MG63 (cell line): Measurements from ENCODE around the gene SPRYD7. TPM values are rescaled to one million over a fixed set of nuclear protein-coding genes. Genes with fewer than 3 reads are reported as not detected.
"Not testable (repeated sequence)": the region's sequence is repeated elsewhere in the genome, so short reads cannot be mapped to it uniquely, and the experiment has no call there.

Source experiments
- DNase-seq: peaks from one replicate; pipeline ENCODE4 v3.0.0-alpha.2; 2020
- H3K27me3 ChIP-seq: fragments of 250-450 bp; sonication (Bioruptor Pico); 2 replicates; pipeline ENCODE4 v1.5.1; 2020; ENCODE audit warnings: mild to moderate bottlenecking, moderate library complexity
- H3K36me3 ChIP-seq: fragments of 250-450 bp; sonication (Bioruptor Pico); 2 replicates; pipeline ENCODE4 v1.5.1; 2020; ENCODE audit warnings: mild to moderate bottlenecking, moderate library complexity
- H3K4me3 ChIP-seq: fragments of 250-450 bp; sonication (Bioruptor Pico); 2 replicates; pipeline ENCODE4 v1.5.1; 2020; ENCODE audit warnings: mild to moderate bottlenecking, moderate library complexity
- H3K9me3 ChIP-seq: fragments of 250-450 bp; sonication (Bioruptor Pico); 2 replicates; pipeline ENCODE4 v1.5.1; 2020; ENCODE audit warnings: mild to moderate bottlenecking, moderate library complexity
- total RNA-seq: library from RNA; depleted of rRNA; stranded (reverse); fragments of >200 nt; shearing (Covaris generic); gene quantifications from 2 replicates; pipeline ENCODE4 v1.2.3, GENCODE V29; 2014; ENCODE audit warnings: low replicate concordance; rRNA removed

The SPRYD7 gene, protein sequence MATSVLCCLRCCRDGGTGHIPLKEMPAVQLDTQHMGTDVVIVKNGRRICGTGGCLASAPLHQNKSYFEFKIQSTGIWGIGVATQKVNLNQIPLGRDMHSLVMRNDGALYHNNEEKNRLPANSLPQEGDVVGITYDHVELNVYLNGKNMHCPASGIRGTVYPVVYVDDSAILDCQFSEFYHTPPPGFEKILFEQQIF
- total RNA-seq: 14.8 and 28.1 TPM in 2 replicates

DNA sequence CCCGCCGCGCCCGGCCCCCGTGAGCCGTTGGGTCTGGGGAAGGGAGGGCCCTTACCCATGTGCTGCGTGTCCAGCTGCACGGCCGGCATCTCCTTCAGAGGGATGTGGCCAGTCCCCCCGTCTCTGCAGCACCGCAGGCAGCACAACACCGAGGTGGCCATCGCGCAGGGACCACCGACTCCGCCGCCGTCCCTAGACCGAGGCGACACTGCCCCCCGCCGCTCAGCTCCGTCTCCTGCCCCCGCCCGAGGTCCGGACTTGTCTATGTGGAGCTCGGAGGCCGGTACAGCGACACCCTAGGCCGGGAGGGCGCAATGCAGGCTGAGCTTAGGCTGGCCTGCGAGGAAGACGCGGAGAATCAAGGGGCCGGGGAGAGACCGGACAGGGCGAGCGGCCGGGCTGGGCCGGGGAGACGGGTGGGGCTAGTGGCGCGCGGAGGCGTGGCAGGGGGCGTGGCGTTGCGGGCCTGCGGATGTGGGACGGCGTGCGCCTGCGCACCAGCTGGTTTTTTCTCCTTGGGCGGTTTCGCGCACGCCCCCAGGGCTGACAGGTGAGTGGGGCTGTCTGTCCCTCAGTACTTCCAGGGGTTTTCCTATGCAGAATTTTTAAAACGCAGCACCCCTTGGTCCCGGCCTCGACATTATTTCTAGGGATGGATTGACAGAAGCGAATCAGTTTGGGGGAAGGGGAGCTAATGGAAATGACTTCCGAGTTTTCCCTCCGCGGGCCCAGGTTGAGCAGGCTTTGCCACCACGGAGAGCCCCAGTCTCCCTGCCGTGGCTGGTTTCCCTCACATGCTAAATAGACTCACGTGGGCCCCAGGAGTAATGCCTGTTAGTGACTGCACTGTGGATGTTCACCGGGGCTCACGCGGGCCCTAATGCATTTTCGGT, at the start of gene SPRYD7:
SPRYD7 (minus strand) TSS at position 266 of the 893 bp plus-strand sequence; CDS start at position 161, 105 bp downstream.
- Histone ChIP-seq H3K9me3 (no peaks in the 10 kb centered on the region), H3K36me3 (peaks cover 9% of the 10 kb centered on the region), H3K27me3 (no peaks in the 10 kb centered on the region), H3K4me3 (peak within 1 kb of the TSS; percentile 99)
- peak; percentile 97 for DNase-seq

DNA sequence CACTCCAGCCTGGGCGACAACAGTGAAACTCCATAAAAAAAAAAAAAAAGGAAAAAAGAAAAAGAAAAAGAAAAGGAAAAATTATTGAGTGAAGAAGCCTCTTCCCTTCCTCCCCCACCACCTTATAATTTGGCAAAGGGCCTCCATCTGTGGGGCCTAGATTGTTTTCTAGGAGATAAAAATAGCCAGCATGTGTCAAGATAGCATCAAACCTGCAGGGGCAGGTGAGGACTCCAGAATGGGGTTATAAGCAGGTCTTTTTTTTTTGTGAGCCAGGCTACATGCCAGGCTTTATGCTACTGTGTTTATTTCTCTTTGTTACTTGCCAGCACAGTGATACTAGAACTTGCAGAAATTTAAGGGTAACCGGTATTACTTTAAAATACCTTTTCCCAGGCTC, 49.0 kb upstream of the SPRYD7 start:
- DNase-seq: no peak
- H3K27me3 ChIP-seq: no peaks in the 10 kb centered on the region
- H3K9me3 ChIP-seq: no peaks in the 10 kb centered on the region
- H3K36me3 ChIP-seq: no peaks in the 10 kb centered on the region; the same call in 1 of the 2 replicates
- no peak overlapping the region for H3K4me3 ChIP-seq

DNA sequence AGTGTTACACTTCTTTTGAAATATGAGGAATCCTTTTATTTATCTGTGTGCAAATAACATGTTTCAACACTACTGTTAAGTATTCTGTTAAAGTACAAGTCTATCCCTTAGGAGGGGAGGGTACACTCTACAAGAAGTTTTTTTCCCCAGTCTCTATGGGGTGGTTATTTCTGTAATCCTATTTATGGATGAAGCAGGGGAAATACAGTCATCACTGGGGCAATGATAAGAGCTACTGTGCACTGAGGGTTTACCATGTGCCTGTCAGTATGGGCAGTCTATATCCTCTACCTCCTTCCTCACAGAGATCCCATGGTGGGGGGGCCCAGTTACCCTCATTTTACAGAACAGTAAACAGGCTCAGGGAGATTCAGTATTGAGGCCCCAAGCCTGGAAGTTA, 44.1 kb upstream of the SPRYD7 start:
- no peaks in the 10 kb centered on the region for H3K27me3 ChIP-seq
- no peak overlapping the region for H3K4me3 ChIP-seq
- no peak for DNase-seq
- no peaks in the 10 kb centered on the region for H3K36me3 ChIP-seq
- no peaks in the 10 kb centered on the region for H3K9me3 ChIP-seq

DNA sequence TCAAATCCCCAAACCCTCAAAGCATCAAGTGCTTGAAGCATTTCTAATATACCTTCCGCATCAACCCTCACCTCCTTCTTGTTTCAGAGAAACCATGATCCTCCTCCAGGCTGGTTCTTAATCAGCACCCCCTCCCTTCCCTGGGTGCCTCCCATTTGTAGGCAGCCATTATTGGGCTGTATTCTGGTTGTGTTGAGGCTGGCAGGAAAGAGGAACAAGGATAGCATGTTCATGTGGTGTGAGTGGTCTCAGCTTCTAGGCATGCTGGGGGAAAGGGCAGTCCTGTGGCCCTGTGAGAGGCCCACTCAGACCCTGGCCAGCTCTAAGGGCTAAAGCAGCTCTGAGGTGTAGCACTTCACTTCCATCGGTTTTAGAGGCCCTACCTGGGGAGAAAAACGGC, 41.9 kb upstream of the SPRYD7 start:
- H3K27me3 ChIP-seq: no peaks in the 10 kb centered on the region
- no peaks in the 10 kb centered on the region for H3K9me3 ChIP-seq
- H3K4me3 ChIP-seq: no peak overlapping the region
- no peak for DNase-seq
- H3K36me3 ChIP-seq: no peaks in the 10 kb centered on the region

DNA sequence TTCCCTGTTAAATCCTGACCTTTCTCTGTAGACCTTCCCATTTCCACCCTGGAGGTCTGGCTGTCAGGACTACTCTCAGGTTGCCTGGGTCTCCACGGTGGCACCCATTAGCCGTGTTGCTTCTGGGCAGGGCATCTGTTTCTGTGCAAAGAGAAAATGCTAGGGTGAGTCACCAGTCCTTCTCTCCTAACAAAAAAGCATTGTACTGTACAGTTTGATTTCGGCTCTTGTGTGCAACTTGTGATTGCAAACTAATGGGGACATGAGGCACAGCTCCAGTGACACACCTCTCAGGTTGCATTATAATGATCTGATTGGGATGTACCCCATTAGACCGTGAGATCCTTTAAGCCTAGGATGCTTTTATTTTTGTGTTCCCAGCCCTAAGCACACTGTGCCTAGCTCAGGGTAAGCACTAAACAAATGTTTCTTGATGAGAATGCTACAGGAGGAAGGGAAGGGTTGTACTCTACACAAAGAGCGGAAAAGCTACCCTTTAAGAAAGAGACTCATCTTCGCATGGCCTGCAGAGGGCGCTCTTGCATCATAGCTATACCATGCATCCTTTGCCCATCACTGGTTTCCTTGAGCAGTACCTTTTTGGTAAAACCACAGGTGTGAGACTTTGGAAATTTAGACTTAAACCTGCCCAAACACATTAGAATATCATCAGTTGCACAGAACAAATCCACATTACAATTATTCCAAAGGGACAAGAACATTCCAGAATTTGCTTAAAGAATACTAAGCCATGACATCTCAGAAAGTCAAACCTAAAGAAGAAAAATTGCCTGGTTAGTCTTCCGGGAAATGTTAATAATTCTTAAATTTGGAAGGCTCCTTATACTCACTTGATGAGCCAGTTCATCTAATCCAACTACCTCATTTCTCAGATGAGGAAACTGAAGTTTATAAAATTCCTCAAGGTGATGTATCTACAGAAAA, 40.4 kb upstream of the SPRYD7 start:
- no peak overlapping the region for H3K4me3 ChIP-seq
- no peaks in the 10 kb centered on the region for H3K36me3 ChIP-seq
- H3K9me3 ChIP-seq: no peaks in the 10 kb centered on the region
- peak; percentile 32 for DNase-seq
- no peaks in the 10 kb centered on the region for H3K27me3 ChIP-seq

DNA sequence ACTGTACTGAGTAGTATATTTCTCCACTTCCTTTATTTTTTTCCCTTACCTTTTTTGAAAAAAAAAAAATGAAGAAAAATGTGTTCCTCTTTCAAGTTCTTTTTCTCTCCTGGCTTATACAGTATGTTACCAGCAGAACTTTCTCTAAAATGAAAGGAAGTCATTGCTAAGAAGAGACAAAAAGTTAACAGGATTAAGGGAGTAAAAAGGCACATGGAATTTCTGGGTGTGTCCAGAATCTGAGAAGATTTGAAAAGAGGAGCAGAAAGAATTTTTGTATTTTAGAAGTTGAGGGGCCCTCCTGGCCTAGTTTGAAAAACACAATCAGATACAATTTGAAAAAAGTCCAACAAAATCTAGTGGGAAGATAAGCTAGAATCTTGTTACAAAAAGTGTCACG, 39.7 kb upstream of the SPRYD7 start:
- no peaks in the 10 kb centered on the region for H3K27me3 ChIP-seq
- no peaks in the 10 kb centered on the region for H3K36me3 ChIP-seq
- H3K4me3 ChIP-seq: no peak overlapping the region
- H3K9me3 ChIP-seq: no peaks in the 10 kb centered on the region
- no peak for DNase-seq

DNA sequence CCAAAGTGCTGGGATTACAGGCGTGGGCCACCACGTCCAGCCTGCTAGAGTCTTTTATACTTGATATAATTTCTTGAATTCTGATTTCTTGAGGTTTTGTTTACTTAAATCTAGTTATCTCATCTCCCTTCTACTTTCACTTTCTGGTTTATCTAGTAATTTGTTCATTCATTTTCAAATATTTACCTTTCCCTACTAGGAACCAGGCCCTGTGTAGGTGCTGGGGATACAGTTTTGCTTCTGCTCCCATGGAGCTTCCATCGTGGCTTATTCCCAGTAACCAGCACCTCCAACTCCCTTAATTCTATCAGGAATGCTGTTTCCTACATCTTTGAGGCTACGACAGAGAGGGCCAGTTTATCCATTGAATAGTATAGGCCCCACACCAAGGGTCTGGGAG, 36.6 kb upstream of the SPRYD7 start:
- H3K27me3 ChIP-seq: no peaks in the 10 kb centered on the region
- no peak for DNase-seq

DNA sequence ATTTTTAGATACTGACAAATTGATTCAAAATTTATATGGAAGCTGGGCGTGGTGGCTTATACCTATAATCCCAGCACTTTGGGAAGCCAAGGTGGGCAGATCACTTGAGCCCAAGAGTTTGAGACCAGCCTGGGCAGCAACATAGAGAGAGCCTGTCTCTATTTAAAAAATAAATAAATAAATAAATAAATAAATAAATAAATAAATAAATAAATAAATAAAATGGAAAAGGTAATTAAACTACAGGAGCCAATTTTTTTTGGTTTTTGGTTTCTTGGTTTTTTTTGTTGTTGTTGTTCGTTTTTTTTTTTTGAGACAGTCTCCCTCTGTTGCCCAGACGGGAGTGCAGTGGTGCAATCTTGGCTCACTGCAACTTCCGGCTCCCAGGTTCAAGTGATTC, 31.3 kb upstream of the SPRYD7 start:
- Histone ChIP-seq H3K4me3 (no peak overlapping the region), H3K9me3 (peaks cover 9% of the 10 kb centered on the region), H3K36me3 (peaks cover 3% of the 10 kb centered on the region; the same call in 1 of the 2 replicates), H3K27me3 (no peaks in the 10 kb centered on the region)
- DNase-seq: no peak

More for the DNA sequence above, 36.6 kb upstream of the SPRYD7 start:
- no peak overlapping the region for H3K4me3 ChIP-seq
- H3K9me3 ChIP-seq: no peaks in the 10 kb centered on the region
- no peaks in the 10 kb centered on the region for H3K36me3 ChIP-seq

DNA sequence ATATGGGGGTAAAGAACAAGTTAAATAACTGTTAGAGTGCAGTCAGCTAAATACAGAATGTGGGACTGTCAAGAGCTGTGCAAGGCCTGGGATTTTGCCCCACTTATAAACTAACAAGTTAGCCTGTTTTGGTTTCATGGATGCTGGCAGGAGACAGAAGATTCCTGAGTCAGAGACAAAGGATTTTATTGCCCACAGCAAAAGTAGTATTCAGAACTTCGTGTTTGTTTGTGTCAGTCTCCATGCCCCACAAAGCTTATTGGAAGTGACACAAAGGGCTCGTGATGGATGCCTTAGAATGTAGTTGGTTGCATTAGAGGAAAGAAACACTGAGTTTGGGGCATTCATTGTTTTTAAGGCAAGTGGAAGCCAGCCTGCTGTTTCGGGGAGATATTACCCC, 22.2 kb upstream of the SPRYD7 start:
- peaks cover 23% of the 10 kb centered on the region for H3K9me3 ChIP-seq
- no peak for DNase-seq
- H3K4me3 ChIP-seq: no peak overlapping the region
- H3K36me3 ChIP-seq: no peaks in the 10 kb centered on the region; the same call in none of the 2 replicates
- no peaks in the 10 kb centered on the region for H3K27me3 ChIP-seq

DNA sequence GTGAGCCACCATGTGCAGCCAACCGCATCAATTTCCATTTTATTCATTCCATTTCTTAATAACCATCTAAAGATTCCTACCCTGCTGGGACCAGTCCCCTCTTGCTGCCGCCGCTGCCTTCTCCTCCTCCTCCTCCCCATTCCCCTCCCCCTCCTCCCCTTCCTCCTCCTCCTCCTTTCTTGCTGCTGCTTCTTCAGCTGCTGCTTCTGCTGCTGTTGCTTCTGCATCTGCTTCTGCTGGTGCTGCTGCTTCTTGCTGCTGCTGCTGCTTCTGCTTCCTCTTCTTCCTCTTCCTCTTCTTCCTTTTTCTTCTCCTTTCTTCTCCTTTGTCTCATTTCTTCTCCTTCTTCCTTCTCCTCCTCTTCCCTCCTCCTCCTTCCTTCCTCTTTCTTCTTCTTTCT, 20.0 kb upstream of the SPRYD7 start:
- DNase-seq: no peak
- peaks cover 14% of the 10 kb centered on the region for H3K9me3 ChIP-seq
- H3K4me3 ChIP-seq: no peak overlapping the region
- H3K36me3 ChIP-seq: no peaks in the 10 kb centered on the region; the same call in none of the 2 replicates
- no peaks in the 10 kb centered on the region for H3K27me3 ChIP-seq

DNA sequence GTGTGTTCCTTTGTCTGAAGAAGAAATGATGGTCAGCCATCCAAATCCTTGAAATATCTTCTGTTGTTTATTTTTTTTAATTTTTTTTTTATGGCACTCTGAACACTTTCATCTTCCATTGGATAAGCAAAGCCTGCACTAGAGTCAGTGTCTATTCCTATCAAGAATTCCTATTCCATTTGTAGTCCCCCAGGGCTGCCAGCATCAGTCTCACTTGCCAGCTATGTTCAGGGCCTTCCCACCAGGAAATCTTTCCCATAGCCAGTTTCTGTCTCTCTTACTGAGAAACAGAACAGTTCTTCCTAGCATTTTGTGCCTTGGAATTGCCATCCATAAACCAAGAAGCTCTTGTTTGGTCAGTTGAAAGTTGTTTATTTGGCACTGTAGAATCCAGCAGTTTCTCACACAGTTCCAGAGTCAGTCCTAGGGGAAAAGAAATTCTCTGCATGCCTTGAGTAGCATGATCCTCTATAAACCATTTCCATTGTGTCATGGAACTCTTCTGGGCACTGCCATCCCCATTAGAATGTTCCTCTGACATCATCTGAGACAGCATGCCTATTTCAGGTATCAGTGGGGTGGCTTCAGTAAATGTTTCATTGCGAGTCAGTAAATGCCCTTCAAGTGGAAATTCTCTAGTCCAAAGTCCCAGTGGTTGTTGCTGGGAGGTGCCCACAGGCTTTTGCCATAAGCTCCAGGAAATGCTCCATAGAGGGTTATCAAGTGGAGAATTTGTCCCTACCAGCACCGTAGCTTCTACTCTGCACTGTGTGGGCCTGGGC, 18.7 kb upstream of the SPRYD7 start:
- H3K9me3 ChIP-seq: peaks cover 9% of the 10 kb centered on the region
- H3K27me3 ChIP-seq: no peaks in the 10 kb centered on the region
- DNase-seq: peak; percentile 62
- H3K36me3 ChIP-seq: no peaks in the 10 kb centered on the region; the same call in none of the 2 replicates
- H3K4me3 ChIP-seq: no peak overlapping the region

DNA sequence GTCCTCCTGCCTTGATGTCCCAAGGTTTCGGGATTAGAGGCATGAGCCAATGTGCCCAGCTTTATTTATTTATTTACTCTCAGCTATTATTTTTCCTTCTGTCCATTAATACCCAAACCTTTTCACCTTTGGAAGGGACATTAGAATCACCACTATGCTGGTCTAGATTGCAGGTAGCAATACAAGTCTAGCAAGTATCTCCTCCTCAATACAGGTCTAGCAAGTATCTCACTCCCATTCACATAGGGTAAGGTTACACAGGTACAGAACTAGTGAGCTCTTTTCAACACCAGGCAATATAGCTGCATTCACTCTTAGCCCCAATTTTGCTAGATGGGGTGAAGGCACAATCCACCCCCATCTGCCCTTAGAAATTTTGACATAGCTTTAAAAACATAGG, 17.4 kb upstream of the SPRYD7 start:
- Histone ChIP-seq H3K27me3 (no peaks in the 10 kb centered on the region), H3K9me3 (0 out of 2 replicates have a peak, but pooled peaks cover 2% of the 10 kb centered on the region), H3K36me3 (no peaks in the 10 kb centered on the region; the same call in none of the 2 replicates), H3K4me3 (no peak overlapping the region)
- no peak for DNase-seq

DNA sequence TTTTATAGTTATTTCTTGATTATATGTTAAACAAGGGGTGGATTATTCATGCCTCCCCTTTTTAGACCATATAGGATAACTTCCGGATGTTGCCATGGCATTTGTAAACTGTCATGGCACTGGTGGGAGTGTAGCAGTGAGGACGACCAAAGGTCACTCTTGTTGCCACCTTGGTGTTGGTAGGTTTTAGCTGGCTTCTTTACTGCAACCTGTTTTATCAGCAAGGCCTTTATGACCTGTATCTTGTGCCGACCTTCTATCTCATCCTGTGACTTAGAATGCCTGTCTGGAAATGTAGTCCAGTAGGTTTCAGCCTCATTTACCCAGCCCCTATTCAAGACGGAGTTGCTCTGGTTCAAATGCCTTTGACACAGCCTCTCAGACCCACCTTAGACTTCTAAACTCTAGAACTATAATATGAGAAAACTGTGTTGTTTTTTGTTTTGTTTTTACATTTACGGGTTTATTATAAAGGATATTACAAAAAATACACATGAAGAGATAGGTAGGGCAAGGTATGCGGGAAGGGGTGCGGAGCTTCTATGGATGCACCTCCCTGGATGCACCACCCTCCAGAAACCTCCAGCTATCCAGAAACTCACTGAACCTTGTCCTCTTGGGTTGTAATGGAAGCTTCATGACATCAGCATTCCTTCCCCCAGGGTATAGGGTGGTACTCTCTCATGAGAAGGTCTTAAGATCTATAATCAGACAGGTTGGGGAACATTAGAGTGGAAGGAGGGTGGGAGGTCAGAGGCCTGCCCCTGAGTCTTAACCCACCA, 15.8 kb upstream of the SPRYD7 start:
- H3K9me3 ChIP-seq: no peaks in the 10 kb centered on the region
- H3K4me3 ChIP-seq: no peak overlapping the region
- H3K36me3 ChIP-seq: no peaks in the 10 kb centered on the region
- no peak for DNase-seq
- H3K27me3 ChIP-seq: no peaks in the 10 kb centered on the region

DNA sequence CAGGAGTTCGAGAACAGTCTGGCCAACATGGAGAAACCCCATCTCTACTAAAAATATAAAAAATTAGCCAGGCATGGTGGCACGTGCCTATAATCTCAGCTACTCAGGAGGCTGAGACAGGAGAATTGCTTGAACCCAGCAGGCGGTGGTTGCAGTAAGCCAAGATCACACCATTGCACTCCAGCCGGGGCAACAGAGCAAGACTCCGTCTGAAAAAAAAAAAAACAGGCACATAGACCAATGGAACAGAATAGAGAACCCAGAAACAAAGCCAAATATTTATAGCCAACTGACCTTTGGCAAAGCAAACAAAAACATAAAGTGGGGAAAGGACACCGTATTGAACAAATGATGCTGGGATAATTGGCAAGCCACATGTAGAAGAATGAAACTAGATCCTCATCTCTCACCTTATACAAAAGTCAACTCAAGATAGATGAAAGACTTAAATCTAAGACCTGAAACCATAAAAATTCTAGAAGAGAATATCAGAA, 12.7 kb upstream of the SPRYD7 start:
- H3K9me3 ChIP-seq, DNase-seq, H3K36me3 ChIP-seq, H3K27me3 ChIP-seq, H3K4me3 ChIP-seq: not testable (repeated sequence)

DNA sequence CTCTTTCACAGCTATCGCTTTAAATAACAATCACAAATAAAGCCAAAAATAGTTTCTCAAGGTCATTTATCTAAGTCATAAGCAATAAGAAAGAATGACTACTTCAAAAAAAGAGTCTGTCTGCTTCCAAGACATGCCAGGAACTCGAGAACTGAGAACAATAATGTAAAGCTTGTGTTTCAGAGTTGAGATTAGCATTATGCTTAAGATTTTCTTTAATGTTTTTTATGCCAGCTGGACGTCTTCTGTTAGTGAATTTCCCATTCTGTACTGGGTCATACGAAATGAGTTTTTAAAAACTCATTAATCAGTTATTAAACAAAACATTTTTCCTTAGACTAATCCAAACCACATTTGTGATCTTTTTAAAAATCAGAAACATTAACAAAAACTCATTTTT, 3.2 kb upstream of the SPRYD7 start:
- no peaks in the 10 kb centered on the region for H3K36me3 ChIP-seq
- H3K27me3 ChIP-seq: no peaks in the 10 kb centered on the region
- DNase-seq: no peak
- no peak overlapping the region for H3K4me3 ChIP-seq
- no peaks in the 10 kb centered on the region for H3K9me3 ChIP-seq
